Measurements from ENCODE around the gene MYH10.
"Not testable (repeated sequence)": the region's sequence is repeated elsewhere in the genome, so short reads cannot be mapped to it uniquely, and the experiment has no call there.

The MYH10 gene

GRCh38 chr17:8552577-8553320, 77.8 kb downstream of the MYH10 start:
- H3K27me3 ChIP-seq, result no peaks in the 10 kb centered on the region
- DNase-seq, result peak; percentile 10
- TF ChIP-seq CTCF (IDR thresholded peaks at IDR 0.05; ENCODE audit: low read depth, low read length), result no peak
- no peaks in the 10 kb centered on the region for H3K4me1 ChIP-seq
- no peak overlapping the region for H3K4me3 ChIP-seq (ENCODE audit: low read depth, low read length)
- no peaks in the 10 kb centered on the region for H3K9me3 ChIP-seq
- no peaks in the 10 kb centered on the region for H3K36me3 ChIP-seq

DNA sequence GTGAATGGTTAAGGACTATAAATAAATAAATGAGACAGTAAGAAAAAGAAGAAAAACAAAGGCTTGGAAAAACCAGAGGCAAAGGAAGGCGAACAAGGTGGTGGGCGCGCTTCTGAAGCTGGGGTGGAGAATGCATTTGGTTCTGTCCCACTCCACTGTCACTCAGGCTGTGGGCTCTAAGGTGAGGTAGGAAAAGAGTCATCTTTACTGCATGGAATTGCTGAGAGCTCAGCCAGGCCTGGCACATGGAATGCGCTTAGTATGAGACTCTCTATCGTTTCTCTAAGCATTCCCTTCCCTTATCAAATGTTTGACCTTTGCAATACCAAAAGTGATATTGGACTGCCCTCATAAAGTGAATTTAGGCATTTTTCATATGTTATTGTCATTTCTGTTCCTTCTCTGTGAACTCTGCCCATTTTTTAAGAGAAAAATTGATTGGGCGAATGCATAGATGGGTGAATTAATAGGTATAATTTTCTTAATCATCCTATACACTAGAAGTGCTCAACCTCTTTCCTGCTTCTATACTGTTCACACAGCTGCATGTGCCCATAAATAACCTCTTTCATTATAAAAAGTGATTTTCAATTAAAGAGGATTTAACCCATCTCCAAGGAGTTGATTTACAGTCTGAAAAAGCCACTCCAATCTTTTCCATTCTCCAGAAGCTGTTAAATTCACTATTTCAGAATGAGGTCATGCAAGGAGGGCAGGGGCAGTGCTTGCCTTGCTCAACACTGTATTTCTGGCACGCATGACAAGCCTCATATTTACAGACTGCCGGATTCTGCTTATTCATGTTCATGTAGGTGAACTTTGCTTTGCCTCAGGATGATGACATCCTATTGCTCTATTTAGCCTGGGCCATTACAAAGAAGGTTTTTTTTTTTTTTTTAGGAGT, 87.7 kb downstream of the MYH10 start:
- Histone ChIP-seq H3K9me3 (no peaks in the 10 kb centered on the region), H3K4me3 (ENCODE audit: low read depth, low read length) (no peak overlapping the region), H3K36me3 (no peaks in the 10 kb centered on the region; the same call in 1 of the 2 replicates), H3K27me3 (no peaks in the 10 kb centered on the region), H3K4me1 (no peaks in the 10 kb centered on the region)
- no peak for TF ChIP-seq CTCF (IDR thresholded peaks at IDR 0.05; ENCODE audit: low read depth, low read length)
- no peak for DNase-seq

- not testable (repeated sequence) for H3K9me3 ChIP-seq; H3K36me3 ChIP-seq; DNase-seq; H3K4me3 ChIP-seq (ENCODE audit: low read depth, low read length); H3K27me3 ChIP-seq; H3K4me1 ChIP-seq
Measured at GRCh38 chr17:8539976-8540375, 90.5 kb downstream of the MYH10 start.

- DNase-seq, result no peak
- Histone ChIP-seq H3K4me1 (no peaks in the 10 kb centered on the region), H3K9me3 (no peaks in the 10 kb centered on the region), H3K27me3 (no peaks in the 10 kb centered on the region), H3K36me3 (no peaks in the 10 kb centered on the region; the same call in 1 of the 2 replicates), H3K4me3 (ENCODE audit: low read depth, low read length) (no peak overlapping the region)
- TF ChIP-seq CTCF (IDR thresholded peaks at IDR 0.05; ENCODE audit: low read depth, low read length), result no peak
Measured at GRCh38 chr17:8537734-8538133, 92.8 kb downstream of the MYH10 start.

GRCh38 chr17:8534498-8535188, 95.9 kb downstream of the MYH10 start:
- Histone ChIP-seq H3K9me3 (no peaks in the 10 kb centered on the region), H3K4me3 (ENCODE audit: low read depth, low read length) (no peak overlapping the region), H3K27me3 (no peaks in the 10 kb centered on the region), H3K4me1 (no peaks in the 10 kb centered on the region), H3K36me3 (no peaks in the 10 kb centered on the region; the same call in 1 of the 2 replicates)
- DNase-seq, result no peak
- no peak for TF ChIP-seq CTCF (IDR thresholded peaks at IDR 0.05; ENCODE audit: low read depth, low read length)

DNA sequence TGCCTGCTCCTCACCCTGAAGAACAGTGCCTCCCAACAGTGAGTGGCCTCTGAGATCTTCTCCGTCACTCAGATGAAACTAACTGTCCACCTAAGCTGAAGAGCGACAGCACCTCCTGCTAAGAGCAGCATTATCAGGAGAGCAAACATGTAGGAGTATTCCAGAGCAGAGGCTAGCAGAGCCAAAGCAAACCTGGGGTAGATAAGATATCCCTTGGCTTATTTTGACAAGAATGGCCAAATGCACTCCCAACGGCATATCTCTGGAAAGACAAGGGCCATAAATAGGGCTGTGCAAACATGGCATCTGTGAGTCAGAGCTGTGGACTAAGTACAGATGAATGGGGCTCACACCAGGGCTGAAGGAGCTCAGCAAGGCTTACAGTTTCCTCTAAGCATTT, 98.5 kb downstream of the MYH10 start:
- DNase-seq, result no peak
- Histone ChIP-seq H3K4me1 (no peaks in the 10 kb centered on the region), H3K4me3 (ENCODE audit: low read depth, low read length) (no peak overlapping the region), H3K36me3 (no peaks in the 10 kb centered on the region), H3K27me3 (no peaks in the 10 kb centered on the region), H3K9me3 (no peaks in the 10 kb centered on the region)
- TF ChIP-seq CTCF (IDR thresholded peaks at IDR 0.05; ENCODE audit: low read depth, low read length), result no peak

Data from BE2C (cell line).